MM.1S (cell line): ENCODE data around the gene FIG4.

ENCODE experiments used
- EZH2 ChIP-seq: fragments of 300-600 bp; sonication (generic); optimal IDR thresholded peaks from 2 replicates; pipeline ENCODE3; 2017; ENCODE audit warnings: low read depth, mild to moderate bottlenecking, antibody characterized with exemption, low read length, mixed read lengths
- EZH2phosphoT487 ChIP-seq: fragments of 300-600 bp; sonication (generic); IDR thresholded peaks from 2 replicates; pipeline ENCODE4 v1.6.1; 2018; ENCODE audit warnings: antibody characterized with exemption, low read length
- TF ChIP-seq, protein P1 (sequence below): fragments of 300-600 bp; sonication (generic); IDR thresholded peaks from 2 replicates; pipeline ENCODE4 v1.5.1; 2016; ENCODE audit warnings: antibody characterized with exemption, low read length, mixed read lengths

DNA sequence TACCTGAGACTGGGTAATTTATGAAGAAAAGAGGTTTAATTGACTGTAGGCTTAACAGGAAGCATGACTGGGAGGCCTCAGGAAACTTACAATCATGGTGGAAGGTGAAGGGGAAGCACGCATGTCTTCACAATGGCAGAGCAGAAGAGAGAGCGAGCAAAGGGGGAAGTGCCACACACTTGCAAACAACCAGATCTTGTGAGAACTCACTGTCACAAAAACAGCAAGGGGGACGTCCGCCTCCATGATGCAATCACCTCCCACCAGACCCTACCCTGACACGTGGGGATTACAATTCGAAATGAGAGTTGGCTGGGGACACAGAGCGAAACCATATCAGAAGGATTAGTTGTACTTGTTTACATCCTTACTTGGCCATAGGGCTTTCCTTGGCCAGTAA lies 49.7 kb downstream of the FIG4 start:
- TF ChIP-seq EZH2phosphoT487, result no peak
- TF ChIP-seq, protein P1, sequence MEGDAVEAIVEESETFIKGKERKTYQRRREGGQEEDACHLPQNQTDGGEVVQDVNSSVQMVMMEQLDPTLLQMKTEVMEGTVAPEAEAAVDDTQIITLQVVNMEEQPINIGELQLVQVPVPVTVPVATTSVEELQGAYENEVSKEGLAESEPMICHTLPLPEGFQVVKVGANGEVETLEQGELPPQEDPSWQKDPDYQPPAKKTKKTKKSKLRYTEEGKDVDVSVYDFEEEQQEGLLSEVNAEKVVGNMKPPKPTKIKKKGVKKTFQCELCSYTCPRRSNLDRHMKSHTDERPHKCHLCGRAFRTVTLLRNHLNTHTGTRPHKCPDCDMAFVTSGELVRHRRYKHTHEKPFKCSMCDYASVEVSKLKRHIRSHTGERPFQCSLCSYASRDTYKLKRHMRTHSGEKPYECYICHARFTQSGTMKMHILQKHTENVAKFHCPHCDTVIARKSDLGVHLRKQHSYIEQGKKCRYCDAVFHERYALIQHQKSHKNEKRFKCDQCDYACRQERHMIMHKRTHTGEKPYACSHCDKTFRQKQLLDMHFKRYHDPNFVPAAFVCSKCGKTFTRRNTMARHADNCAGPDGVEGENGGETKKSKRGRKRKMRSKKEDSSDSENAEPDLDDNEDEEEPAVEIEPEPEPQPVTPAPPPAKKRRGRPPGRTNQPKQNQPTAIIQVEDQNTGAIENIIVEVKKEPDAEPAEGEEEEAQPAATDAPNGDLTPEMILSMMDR, result no peak
- TF ChIP-seq EZH2, result no peak
